ENCODE measurements around the gene NR4A2.
A peak's percentile ranks its signal among the peaks of the same experiment; 100 is the strongest.

DNA sequence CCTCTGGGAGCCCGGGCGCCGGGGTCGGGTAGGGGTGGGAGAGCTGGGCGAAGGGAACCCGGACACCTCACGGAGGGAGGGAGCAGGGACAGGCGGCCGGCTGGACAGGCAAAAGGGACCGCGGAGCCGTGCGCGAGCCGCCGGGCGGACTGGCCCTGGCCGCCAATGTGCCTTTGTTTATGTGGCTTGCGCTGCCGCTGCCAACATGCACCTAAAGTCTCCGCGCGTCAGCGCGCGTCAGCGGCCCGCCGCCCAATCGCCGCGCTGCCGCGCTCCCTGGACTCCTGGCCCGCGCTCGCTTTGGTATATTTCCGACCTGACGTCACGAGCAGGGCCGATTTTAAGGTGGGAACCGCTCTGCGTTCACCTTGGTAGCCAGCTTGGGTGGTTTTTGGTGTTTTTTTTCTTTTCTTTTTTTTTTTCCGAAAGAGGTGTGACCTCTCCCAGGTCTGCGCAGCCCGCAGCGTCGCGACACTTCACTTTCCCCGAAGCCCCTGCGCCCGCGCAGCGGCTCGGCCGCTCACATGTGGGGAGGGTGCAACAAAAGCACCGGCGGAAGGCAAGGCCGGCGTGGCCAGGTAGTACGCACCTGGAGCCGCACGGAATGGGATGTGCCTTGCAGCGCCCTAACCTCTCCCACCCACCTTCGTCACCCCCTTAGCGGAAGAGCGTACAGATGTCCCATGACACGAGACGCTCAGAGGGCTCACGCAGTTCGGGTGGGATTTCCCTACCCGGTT is at the start of gene NR4A2:
- TF ChIP-seq, protein P1, sequence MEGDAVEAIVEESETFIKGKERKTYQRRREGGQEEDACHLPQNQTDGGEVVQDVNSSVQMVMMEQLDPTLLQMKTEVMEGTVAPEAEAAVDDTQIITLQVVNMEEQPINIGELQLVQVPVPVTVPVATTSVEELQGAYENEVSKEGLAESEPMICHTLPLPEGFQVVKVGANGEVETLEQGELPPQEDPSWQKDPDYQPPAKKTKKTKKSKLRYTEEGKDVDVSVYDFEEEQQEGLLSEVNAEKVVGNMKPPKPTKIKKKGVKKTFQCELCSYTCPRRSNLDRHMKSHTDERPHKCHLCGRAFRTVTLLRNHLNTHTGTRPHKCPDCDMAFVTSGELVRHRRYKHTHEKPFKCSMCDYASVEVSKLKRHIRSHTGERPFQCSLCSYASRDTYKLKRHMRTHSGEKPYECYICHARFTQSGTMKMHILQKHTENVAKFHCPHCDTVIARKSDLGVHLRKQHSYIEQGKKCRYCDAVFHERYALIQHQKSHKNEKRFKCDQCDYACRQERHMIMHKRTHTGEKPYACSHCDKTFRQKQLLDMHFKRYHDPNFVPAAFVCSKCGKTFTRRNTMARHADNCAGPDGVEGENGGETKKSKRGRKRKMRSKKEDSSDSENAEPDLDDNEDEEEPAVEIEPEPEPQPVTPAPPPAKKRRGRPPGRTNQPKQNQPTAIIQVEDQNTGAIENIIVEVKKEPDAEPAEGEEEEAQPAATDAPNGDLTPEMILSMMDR (IDR thresholded peaks at IDR 0.05) = no peak
- TF ChIP-seq POLR2A (IDR thresholded peaks at IDR 0.05) = peak; percentile 93
